HG03095 (cell line): ENCODE data around the gene UBE2O.

Source experiments
- ATAC-seq: cut with Tn5 transposase; IDR thresholded peaks from one replicate; pipeline ENCODE4 v1.9.1; 2021; ENCODE audit warnings: moderate library complexity; ENCODE audit not compliant: unreplicated experiment

The UBE2O gene

DNA sequence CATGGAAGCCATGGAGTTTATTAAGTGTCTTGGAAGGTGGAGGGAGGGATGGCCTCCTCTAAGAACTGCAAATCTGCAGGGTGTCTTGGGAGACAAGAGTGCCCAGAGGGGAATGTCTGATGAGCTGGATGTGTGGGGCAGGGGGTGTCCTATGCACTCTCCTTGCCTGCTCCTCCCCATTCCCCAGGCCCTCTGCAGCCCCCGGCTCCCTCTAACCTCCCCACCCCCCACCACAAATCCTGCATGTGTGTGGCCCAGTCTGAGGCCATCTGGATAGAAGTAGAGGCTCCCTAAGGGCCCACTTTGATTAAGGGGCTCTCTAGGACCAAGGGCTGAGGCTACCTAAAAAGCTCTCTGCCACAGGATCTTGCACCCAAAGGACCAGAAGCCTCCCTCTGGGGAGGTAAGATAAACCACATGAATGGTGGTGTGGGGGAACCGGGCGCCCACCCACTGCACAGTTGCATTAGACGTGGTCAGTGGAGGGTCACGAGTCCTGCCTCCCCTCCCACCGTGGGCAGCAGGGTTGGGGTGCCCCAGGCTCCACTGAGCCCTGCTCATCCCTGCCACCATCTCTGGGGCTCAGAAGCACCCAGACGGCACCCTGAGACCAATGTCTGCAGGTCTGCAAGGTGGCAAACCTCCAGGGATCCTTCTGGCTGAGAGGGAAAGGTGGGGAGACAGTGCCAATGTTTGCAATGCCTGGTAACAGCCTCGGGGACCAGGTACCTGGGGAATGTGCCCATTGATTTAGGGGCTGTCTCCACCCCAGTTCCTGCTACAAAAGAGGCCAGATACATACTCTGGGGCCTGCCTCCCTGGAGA is 15.1 kb upstream of the UBE2O start:
- ATAC-seq = no peak

DNA sequence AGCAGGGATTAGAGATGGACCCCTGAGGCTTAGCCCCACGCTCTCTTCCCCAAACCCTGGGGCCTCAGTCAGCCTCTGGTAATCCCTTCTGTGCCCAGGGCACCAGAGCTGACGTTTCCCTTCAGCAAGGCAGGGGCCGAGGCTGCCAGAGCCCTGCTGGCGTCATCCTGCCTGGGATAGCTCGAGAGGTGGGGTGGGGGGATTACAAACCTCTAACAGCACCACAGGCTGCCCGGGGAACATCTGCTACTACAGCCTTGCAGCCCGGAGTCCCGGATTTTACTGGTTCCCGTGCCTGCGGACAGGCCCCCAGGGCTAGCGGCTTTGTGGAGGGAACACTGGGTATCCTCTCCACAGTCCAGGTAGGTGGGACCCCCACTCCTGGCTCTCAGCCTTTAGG is 14.4 kb upstream of the UBE2O start, which contains the start of gene AANAT:
Gene AANAT, plus strand, starts transcription at position 238 of the 400 bp plus-strand sequence. CDS start 1,144 bp downstream, outside the sequence.
- no peak for ATAC-seq

DNA sequence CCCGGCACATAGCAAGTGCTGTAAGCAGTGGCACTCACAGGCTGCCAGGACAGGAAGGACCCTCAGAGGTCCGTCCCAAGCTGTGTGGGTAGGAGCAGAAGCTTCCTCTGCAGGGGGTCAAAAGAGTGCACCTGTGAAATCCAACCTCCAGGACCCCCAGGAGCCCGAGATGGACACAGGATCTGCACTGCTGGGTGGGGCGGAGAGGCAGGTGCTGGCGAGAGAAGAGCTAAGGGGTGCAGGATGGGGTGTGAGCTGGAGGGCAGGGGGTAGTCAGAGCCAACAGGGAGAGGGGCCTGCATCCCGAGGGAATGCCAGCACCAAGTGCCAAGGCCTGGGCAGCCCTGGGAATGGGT is 13.8 kb upstream of the UBE2O start:
- no peak for ATAC-seq

DNA sequence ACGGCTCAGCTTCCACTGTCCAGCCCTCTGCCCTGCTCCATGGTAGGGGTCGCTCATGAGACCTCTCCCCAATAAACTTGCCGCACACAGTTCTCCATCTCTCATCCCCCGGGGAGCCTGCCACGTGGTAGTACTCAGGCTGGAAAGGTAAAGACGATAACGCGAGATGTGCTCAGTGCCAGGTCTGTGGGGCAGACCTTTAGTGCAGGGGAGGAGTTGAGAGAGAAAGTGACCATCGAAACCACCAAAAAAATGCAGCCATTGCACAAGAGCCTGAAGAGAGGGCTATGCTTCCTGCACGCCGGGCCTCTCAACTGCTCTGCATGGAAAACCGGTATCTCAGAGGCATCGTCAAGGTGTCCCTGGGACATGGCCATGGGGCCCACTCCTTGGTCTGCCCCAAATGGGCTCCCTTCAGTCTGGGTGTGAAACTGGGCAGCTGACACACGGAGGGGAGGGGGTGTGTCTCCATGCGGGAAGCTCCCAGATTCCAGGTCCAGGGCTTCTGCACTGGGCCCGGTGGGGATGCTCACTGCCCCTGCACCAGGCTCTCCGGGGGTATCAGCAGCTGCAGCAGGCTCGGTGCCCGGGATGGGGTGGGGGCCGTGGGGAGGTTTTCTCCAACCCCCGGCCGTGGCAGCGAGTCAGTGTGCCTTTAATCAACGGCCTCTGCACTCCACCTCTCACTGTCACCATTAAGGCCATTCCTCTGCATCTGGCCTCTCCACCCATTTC is 9.8 kb upstream of the UBE2O start:
- ATAC-seq = no peak

DNA sequence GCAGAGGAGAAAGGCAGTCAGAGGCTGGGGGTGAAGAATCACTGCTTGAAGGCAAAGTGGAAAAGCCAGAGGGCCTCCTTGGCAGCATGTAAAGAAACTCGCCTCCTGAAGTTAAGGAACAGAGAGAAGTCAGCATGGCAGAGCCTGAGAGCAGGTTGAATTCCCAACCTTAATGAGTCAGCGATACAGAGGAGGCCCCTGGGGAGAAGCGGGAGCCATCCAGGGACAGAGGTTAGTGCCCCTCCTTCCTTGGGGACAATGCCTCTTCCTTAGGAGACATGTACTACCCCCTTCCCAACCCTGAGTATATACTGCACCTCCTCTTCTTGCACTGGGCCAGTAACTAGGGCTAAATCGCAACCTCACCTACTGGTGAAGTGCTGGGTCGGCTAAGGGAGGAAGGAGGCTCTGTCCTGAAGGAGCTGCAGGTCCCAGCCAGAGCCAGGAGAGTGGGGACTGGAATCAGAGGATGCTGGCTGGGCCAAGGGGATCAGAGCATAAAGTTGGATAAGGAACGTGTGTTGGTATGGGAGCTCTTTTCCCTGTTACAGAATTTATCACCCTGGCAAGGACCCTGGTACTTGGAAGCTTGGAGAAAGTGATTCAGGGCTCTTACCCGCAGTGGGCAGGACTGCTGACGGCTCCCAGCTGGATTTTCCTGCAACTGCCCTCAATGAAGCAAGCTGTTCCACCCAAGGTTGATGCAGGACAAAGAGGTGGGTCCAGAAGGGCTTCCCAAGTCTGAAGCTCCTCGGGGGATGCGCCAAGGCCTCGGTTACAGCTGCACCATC is 9.0 kb upstream of the UBE2O start:
- no peak for ATAC-seq

DNA sequence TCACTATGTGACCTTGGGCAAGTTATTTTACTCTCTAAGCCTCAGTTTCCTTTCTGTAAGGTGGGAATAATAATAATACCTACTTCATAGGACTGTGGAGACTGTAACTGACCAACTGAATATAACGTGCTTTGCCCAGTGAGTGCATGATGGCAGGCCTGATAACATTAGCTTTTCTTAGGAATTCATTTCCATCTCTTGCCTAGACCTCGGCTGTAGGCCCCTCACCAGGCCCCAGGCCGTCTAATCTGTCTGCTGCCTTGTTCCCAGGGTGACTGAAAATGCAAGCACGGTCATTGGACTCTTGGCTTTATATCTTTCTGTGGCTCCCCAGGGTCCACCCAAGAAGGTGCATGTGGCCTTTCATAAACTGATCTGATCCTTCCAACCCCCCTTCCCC is 6.7 kb upstream of the UBE2O start:
- no peak for ATAC-seq

DNA sequence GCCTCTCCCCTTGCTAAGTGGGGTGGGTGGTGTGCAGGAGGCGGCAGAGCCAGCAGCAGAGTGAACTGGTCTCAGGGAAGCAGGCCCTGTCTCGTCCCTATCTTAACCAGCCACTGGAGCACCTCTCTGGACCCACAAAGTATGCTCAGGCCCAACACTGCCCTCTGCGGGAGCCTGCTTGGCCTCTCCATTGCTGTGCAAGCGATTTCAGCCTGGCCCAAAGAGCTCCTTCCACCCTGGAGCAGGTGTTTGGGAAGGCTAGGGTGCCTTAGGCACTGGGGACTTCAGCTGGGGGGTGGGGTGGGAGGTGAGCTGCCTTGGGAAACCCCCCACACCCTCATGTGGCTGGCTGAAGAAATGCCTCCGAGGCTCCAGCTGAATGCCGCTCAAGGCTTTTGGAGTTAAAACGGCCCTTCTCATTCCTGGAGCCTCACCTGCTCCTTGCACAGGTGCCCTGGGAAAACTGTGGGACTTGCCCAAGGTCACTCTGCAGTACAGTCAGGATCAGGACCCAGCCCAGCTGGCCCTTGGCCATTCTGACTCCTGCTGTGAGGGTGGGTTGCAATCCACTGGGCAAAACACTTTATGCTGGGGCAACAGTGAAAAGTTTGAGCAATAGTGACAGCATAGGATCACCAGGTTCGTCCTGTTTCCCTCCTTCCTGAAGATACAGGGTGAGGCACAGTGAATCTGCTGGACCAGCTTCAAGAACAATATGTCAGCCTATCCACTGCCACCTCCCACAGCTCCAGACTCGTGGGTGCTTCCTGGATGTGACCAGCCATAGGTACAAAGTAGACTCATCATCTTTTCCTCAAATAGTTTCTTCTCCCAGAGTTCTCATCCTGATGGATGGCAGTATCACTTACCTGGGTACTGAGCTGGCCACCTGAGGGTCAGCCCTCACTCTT is 5.9 kb upstream of the UBE2O start:
- ATAC-seq = no peak

DNA sequence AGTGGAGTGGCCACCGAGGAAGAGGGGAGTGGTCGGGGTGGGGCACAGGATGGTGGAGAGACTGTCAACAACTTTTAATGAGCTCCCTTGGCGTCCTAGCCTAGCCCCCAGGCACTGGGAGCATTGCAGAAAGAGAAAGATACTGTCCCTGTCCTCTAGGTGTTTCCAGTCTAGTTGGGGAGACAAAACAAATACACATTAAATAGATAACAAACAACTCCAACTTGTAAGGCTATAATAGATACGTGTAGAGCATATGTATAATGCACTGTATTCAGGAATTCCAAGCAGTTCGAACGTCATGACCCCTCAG is 435 bp upstream of the UBE2O start:
- ATAC-seq = no peak

DNA sequence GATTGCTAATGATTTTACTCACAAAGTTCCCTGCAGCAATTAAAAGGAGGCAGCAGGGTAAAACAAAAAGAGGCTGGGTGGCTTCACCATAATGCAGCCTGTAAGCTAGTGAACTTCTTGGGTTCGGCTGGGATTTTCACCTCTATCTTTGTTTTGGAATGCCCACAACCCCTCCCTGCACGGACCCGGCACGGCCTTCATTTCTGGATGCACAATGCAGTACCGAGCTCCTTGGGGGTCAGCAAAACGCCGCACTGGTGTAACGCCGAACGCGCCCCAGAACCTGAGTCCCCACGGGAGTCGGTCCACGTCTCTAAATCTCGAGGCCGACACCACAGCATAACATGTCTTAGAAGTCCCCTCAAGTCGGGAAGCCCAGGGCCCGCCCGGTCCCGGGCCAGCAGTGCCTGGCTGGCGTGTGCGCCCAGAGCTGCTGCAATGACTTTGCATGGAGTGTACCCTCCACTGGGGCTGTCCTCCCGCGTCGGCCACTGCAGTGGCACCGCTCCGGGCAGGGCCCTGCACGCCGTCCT is 759 bp downstream of the UBE2O start:
- ATAC-seq = peak; percentile 27

DNA sequence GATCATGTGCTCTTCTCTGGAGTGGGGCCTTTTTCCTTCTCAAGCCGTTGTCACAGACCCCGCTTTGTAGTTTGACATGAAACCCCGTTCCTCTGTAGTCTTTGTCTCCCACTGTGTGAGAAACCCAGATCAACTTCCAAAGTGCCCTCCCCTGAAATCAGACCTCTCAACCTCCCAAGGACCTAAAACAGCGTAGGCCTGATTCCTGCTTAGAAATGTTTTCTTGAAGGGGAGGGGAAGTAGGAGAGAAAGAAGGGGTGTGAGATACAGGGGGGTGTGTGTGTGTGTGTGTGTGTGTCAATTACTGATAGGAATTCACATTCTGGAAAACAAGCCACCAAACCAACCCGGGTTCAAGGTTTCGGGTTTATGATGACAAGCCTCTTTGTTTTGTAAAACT is 1.4 kb downstream of the UBE2O start:
- no peak for ATAC-seq

DNA sequence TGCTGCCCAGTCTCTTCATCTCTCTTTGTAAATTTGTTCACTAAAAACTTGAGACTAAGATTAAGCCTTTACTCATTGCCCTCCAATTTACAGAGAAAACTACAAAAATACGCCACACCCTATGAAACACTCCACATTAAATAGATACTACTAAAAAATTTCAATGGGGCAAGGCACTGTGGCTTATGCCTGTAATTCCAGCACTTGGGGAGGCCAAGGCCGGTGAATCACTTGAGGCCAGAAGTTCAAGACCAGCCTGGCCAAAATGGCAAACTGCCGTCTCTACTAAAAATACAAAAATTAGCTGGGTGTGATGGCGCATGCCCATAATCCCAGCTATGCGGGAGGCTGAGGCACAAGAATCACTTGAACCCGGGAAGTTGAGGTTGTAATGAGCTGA is 3.8 kb downstream of the UBE2O start:
- no peak for ATAC-seq

DNA sequence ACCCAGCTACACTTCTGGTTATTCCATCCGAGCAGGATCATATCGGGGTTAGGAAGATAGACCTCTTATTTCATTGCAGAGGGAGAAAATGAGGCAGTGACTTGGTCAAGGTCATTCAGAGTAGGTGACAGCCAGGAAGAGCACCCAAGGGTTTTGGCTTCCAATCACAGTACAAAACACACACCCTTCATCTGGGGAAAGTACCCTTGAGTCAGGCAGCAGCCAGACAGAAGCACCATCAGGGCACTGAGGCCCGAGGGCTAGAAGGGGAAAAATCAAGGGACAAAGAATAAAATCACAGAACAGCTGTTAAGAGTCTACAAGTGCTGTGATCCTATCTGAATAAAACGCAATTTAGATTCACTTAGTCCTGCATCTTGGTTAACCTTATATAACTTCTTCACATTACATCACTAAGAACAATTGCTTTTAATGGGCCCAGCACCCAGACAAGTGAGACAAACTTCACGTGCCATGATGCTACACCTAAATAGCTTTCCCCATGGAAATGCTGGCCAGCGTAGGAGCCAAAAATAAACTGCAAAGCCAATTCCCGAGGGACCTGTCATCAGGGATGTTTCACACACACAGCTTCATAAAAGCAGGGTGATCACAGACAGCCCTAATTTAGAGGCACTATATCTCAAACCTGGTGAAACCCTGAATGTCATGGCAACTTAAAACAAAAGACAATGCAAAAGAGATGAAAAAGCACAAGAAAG is 4.9 kb downstream of the UBE2O start:
- no peak for ATAC-seq

DNA sequence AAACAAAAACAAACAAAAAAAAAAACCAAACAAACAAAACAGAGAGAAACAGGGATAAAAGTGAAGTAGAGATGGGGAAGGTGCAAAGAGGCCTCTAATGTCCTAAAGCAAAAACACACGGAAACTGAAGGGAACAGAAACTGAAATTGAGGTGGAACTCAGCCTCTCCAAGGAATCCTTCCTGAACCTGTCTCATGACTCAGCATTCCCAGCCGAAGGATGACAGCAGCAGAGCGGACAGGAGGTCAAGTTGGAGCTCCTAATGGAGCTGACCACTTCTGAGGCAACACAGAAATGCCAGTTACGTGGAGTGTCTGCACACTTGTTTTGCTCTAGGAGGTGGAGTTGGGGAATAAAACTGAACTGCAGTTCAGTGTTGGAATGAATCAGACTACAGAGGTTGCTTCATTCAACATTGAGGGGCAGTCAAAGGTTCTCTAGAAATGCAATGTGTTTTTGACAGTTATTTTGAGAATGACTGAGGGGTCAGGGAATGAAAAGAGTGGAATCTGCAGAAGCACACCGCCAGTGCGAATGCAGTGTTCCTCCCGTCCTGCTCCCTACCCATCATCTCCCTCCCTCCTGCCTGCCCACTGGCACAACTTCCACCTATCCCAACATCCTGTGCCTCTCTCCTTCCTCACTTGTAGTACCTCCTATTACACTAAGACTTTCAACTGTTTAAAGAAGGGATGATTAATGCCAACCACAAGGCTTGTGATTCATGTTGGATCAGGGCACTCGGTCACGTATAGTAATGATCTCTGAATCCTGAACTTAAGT is 6.3 kb downstream of the UBE2O start:
- no peak for ATAC-seq

DNA sequence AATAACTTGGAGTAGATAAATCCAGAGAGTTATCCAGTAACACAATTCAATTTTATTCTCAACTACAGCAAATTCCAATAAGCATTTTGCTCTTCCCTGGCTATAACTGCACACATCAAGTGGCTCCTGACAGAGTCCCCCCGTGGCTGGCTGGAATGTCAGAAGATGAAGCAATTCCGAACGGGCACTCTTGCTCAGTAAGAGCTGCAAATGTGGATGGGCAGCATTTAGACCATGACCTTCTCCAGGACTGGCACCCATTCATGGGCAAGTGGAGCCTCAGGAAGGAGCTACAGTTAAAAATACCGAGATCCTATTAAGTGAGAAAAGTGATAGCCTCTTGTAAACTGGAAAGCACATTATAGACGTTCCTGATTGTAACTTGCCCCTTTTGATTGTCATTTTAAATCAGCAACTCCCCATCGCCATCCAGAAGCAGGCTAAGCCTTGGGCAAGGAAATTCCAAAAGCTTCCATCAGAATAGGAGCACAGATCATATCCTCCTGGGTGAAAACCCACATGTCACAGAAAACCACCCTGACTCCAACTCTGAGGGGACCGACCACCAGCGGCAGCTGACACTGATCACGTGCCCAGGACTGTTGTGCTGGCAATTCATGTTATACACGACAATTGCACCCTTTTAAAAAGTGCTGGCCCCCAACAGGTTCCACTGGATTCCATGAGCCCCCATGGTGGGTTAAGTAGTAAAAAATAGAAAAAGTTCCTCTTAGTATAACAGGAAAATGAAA is 7.1 kb downstream of the UBE2O start:
- ATAC-seq = no peak

DNA sequence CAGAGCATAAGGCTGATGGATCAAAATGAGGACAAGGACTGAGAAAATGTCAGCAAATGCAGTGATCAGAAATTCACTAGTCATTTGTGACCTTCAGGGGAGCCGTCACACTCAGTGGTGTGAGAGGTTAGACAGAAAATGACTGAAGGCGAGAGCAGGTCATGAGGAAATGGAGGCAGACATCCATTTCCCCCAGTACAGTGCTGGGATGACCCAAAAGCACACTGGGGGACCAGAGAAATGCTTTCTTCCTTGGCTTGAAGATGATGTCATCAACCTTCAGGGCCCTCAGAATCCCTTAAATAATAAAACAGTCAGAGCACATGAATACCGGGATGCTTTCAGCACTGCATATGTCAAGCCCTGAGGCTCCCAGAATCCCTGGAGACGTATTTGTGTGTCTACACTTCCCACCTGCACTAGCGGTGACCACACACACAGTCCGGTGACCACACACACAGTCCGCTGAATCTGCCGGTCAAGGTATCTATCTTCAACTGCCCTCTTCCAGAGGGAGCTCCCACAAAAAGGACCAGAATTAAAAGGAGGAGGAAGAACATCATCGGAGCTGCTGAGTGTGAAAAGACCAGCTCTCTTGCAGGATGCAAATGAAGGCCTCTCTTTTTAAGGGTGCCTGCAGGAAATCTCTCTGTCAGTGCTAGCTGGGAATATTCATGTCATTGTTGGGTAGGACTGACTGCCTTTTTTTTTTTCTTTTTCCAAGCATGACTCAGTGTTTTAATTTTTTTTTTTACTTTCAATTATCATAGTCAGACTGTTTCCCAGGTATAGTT is 8.2 kb downstream of the UBE2O start:
- no peak for ATAC-seq

DNA sequence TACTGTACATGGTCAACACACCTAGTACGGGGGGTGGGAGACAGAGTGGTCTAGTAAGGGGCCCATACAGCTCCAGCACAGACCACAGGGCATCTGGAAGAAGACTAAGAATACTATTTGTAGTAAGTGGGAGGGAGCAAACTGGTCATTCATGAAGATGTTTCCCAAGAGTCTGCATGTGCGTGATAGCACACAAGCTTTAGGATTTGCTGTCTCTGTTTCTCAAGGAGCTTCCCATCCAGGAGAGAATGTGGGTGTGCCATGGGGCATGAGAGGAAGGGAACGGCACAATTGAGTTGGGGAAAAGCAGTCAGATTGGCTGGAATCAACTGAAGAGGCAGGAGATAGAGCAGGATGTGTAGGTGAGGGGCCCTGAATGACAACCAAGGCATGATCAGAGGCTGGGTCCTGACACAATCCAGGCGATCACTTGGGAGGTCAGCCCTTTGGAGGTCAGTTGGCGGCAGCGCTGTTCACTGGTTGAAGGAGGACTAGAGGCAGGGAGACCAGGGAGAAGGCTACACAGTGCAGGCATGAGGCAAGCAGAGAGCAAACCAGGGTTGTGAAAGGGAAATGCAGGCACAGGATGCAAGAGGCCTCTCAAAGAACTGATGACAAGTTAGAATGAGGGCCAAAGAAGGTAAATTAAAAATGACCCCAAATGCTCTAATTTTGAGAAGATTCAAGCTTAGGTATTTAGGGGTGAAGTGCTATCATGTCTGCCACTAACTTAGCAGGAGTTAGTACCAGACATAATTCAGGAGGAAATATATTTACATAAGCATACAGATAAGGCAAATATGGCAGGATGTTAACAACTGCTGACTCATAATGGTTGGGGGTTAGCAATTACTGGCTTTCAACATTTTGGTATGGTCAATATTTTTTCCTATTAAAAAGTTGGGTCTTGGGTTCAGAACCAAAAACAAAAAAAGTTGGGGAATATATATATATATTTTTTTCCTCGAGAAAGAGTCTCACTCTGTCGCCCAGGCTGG is 10.3 kb downstream of the UBE2O start:
- ATAC-seq = no peak
